Effector memory CD4-positive, alpha-beta T cell (primary cell): Measurements from ENCODE around the gene SLC44A2.
A peak's percentile ranks its signal among the peaks of the same experiment; 100 is the strongest.

Experiments
- DNase-seq, 3 donors: peaks; one replicate each; pipeline ENCODE4 v3.0.0-alpha.2; 2020
- H3K27ac ChIP-seq: 2 replicates; pipeline ENCODE4 v1.7.0; 2013; ENCODE audit warnings: mild to moderate bottlenecking, low read length, moderate library complexity; ENCODE audit not compliant: insufficient read depth, poor library complexity, severe bottlenecking
- H3K27me3 ChIP-seq: replicated peaks from 2 replicates; pipeline ENCODE4 v1.7.0; 2013; ENCODE audit warnings: mild to moderate bottlenecking, low read length; ENCODE audit not compliant: insufficient read depth, control insufficient read depth, poor library complexity, severe bottlenecking
- H3K36me3 ChIP-seq: 2 replicates; pipeline ENCODE4 v1.7.0; 2013; ENCODE audit warnings: mild to moderate bottlenecking, low read length, moderate library complexity; ENCODE audit not compliant: control insufficient read depth, insufficient read depth
- H3K4me1 ChIP-seq: 2 replicates; pipeline ENCODE4 v1.7.0; 2013; ENCODE audit warnings: low read length, mild to moderate bottlenecking; ENCODE audit not compliant: control insufficient read depth, insufficient read depth, poor library complexity, severe bottlenecking
- H3K4me3 ChIP-seq: 2 replicates; pipeline ENCODE4 v1.7.0; 2013; ENCODE audit warnings: low read length, low read depth, mild to moderate bottlenecking; ENCODE audit not compliant: insufficient read depth, poor library complexity, severe bottlenecking
- H3K9me3 ChIP-seq: 2 replicates; pipeline ENCODE4 v1.7.0; 2013; ENCODE audit warnings: mild to moderate bottlenecking, low read length, moderate library complexity; ENCODE audit not compliant: control insufficient read depth
- total RNA-seq, 3 donors: gene quantifications; one replicate each; lab custom pipeline; 2026; lab: John Stamatoyannopoulos, UW

Gene SLC44A2
- 121 to 206 (median 148) reads per million in 3 donors for total RNA-seq

GRCh38 chr19:10625003-10625761 is at the start of gene SLC44A2:
SLC44A2 (plus strand) TSS chr19:10625553; CDS start chr19:10625634, 81 bp downstream.
- DNase-seq = no peak

DNA sequence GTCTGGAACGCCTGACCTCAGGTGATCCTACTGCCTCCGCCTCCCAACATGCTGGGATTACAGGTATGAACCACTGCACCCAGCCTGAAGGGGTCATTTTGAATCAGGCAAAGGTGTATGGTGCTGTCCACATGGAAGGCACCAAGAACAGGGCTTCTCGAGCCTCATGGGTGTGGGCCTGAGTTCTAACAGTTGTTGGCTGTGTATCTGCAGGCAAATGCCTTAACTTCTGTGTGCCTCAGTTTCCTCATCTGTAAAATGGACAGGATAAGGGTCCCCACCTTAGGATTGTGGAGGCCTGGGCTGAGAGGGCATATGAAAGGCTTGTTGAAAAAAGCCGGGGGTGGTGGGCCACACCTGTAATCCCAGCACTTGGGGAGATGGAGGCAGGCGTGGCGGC is 47.4 kb upstream of the SLC44A2 start:
- no peak for DNase-seq
- H3K27ac ChIP-seq = no peak overlapping the region
- H3K27me3 ChIP-seq = no peaks in the 10 kb centered on the region
- no peaks in the 10 kb centered on the region for H3K4me1 ChIP-seq
- H3K9me3 ChIP-seq = no peaks in the 10 kb centered on the region
- no peaks in the 10 kb centered on the region for H3K36me3 ChIP-seq
- H3K4me3 ChIP-seq = no peak overlapping the region

More at GRCh38 chr19:10625003-10625761, at the start of gene SLC44A2:
- H3K36me3 ChIP-seq = peaks cover 34% of the 10 kb centered on the region
- no peak within 1 kb of the TSS for H3K4me3 ChIP-seq
- H3K27me3 ChIP-seq = no peaks in the 10 kb centered on the region
- no peaks in the 10 kb centered on the region for H3K9me3 ChIP-seq
- H3K27ac ChIP-seq = no peak within 1 kb of the TSS
- peaks cover 19% of the 10 kb centered on the region for H3K4me1 ChIP-seq

DNA sequence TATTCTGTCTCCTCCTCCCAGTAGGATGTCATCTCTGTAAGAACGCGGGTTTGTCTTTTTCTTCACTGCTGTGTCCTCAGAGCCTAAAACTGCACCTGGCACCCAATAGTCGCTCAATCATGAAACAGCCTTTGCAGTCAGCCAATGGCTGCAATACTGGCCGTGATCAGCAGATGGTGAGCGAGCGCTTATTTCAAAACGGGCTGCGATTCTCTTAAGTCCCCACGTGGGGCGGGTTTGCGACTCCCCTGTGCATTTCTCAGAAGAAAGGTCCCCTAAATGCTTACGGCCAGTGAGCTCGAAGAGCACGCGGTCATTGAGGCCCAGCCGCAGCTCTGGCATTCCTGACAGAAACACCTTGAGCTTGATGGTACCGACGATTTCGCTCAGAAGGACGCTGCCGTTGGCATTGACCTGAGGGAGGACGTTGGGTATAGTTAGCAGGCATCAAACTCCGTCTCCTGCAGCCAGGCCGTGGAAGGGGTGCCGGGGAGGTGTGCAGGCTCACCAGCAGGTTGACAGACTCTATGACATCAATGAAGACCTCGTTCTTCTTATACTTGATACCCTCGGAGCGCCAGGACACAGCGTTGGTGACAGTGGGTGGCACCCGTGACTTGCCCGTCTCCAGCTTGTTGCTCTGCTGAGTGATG is 44.2 kb upstream of the SLC44A2 start:
- H3K9me3 ChIP-seq = no peaks in the 10 kb centered on the region
- no peaks in the 10 kb centered on the region for H3K27me3 ChIP-seq
- no peak overlapping the region for H3K4me3 ChIP-seq
- no peaks in the 10 kb centered on the region for H3K36me3 ChIP-seq
- H3K27ac ChIP-seq = no peak overlapping the region
- peak; percentile 71 to 78 (median 75) for DNase-seq
- no peaks in the 10 kb centered on the region for H3K4me1 ChIP-seq

- Histone ChIP-seq H3K4me3 (no peak overlapping the region), H3K27ac (no peak overlapping the region), H3K36me3 (no peaks in the 10 kb centered on the region), H3K9me3 (no peaks in the 10 kb centered on the region), H3K27me3 (no peaks in the 10 kb centered on the region), H3K4me1 (no peaks in the 10 kb centered on the region)
- DNase-seq = no peak
These were observed 43.3 kb upstream of the SLC44A2 start for GRCh38 chr19:10582091-10582490.

DNA sequence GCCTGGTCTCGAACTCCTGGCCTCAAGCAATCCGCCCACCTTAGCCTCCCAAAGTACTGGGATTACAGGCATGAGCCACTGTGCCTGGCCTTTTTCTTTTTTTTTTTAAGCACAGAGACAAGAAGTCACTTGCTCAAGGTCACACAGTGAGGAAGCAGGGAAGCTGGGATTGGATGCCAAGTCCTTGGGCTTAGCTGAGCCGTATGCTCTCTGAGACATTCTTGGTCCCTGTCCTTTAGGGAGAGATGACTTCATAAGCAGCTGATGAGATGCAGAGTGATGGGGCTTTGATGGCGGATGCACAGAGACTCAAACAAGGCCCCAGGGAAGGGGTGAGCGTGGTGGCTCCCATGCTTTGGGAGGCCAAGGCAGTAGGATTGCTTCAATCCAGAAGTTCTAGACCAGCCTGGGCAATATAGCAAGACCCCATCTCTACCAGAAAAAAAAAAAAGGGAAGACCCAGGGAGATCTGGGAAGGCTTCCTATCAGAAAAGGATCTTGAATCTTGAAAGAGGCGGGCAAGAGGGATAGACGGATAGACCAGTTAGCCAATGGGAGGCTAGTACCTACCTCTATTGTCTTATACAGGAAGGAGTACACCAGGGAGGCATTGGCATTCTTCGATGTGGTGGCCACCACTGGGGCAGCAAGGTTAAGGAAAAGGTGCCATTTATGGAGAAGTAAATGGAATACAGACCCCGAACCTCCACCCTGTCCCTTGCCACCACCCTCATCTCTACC is 42.1 kb upstream of the SLC44A2 start:
- no peaks in the 10 kb centered on the region for H3K4me1 ChIP-seq
- no peak for DNase-seq
- no peak overlapping the region for H3K4me3 ChIP-seq
- no peak overlapping the region for H3K27ac ChIP-seq
- no peaks in the 10 kb centered on the region for H3K9me3 ChIP-seq
- H3K36me3 ChIP-seq = no peaks in the 10 kb centered on the region
- H3K27me3 ChIP-seq = no peaks in the 10 kb centered on the region

- H3K9me3 ChIP-seq = no peaks in the 10 kb centered on the region
- H3K4me1 ChIP-seq = no peaks in the 10 kb centered on the region
- H3K4me3 ChIP-seq = no peak overlapping the region
- H3K36me3 ChIP-seq = no peaks in the 10 kb centered on the region
- no peak for DNase-seq
- no peaks in the 10 kb centered on the region for H3K27me3 ChIP-seq
- no peak overlapping the region for H3K27ac ChIP-seq
These were observed 39.0 kb upstream of the SLC44A2 start for GRCh38 chr19:10586396-10586795.

GRCh38 chr19:10587022-10587838 is 38.1 kb upstream of the SLC44A2 start, which contains the start of gene AP1M2:
AP1M2 (minus strand) TSS chr19:10587312; CDS start chr19:10587231, 81 bp downstream.
- DNase-seq = no peak
- Histone ChIP-seq H3K9me3 (no peaks in the 10 kb centered on the region), H3K4me1 (no peaks in the 10 kb centered on the region), H3K4me3 (no peak within 1 kb of the TSS), H3K36me3 (no peaks in the 10 kb centered on the region), H3K27ac (no peak within 1 kb of the TSS), H3K27me3 (no peaks in the 10 kb centered on the region)

DNA sequence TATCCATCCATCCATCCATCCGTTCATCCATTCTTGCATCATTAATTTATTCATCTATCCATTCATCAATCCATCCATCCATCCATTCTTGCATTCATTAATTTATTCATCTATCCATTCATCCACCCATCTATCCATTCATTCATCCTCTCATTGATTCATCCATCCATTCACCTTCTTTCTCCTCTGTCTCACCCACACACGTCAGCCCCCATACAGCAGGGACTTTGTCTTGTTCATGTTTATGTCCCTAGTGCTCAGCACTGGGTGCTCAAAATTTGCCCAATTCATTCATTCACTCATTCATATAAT is 37.6 kb upstream of the SLC44A2 start:
- Histone ChIP-seq H3K4me1 (no peaks in the 10 kb centered on the region), H3K27me3 (no peaks in the 10 kb centered on the region), H3K9me3 (no peaks in the 10 kb centered on the region), H3K4me3 (no peak overlapping the region), H3K36me3 (no peaks in the 10 kb centered on the region), H3K27ac (no peak overlapping the region)
- no peak for DNase-seq

- DNase-seq = no peak
- Histone ChIP-seq H3K4me1 (peaks cover 12% of the 10 kb centered on the region), H3K4me3 (no peak overlapping the region), H3K27me3 (no peaks in the 10 kb centered on the region), H3K27ac (no peak overlapping the region), H3K36me3 (no peaks in the 10 kb centered on the region), H3K9me3 (no peaks in the 10 kb centered on the region)
These were observed 32.2 kb upstream of the SLC44A2 start for GRCh38 chr19:10593148-10593547.
